OCI-LY7 (cell line): Measurements from ENCODE around the gene PRKCA. TPM values are rescaled to one million over a fixed set of nuclear protein-coding genes. Genes with fewer than 3 reads are reported as not detected.
"Not testable (repeated sequence)": the region's sequence is repeated elsewhere in the genome, so short reads cannot be mapped to it uniquely, and the experiment has no call there.

ENCODE experiments used
- BruUV-seq: library from RNA; stranded (reverse); fragments of 400-500 nt; replicated peaks from 2 replicates; lab custom pipeline; 2021; lab: Mats Ljungman, UMichigan
- CTCF ChIA-PET: fragments of 300-600 bp; sonication (Branson Sonifier 250); formaldehyde crosslinking; loops from one replicate; lab custom pipeline; 2022; ENCODE audit warnings: antibody characterized with exemption; ENCODE audit not compliant: unreplicated experiment; lab: Charles Lee
- POLR2A ChIA-PET: fragments of 300-600 bp; sonication (Branson Sonifier 250); formaldehyde crosslinking; loops from one replicate; lab custom pipeline; 2022; ENCODE audit warnings: antibody characterized with exemption; lab: Charles Lee
- DNase-seq: peaks from one replicate; pipeline ENCODE4 v3.0.0-alpha.2; 2015; ENCODE audit warnings: low spot score
- H2AFZ ChIP-seq: fragments of 200-600 bp; sonication (generic), shearing (Covaris generic); 2 replicates; pipeline ENCODE4 v1.6.1; 2014; ENCODE audit warnings: mild to moderate bottlenecking, antibody characterized with exemption, low read length, moderate library complexity
- H3K27ac ChIP-seq: fragments of 200-600 bp; sonication (generic); 2 replicates; pipeline ENCODE4 v1.5.1; 2014; ENCODE audit warnings: mixed run types, low read depth, mild to moderate bottlenecking, moderate library complexity, low read length, inconsistent platforms; ENCODE audit not compliant: poor library complexity, severe bottlenecking
- H3K36me3 ChIP-seq: fragments of 200-600 bp; sonication (generic); 2 replicates; pipeline ENCODE4 v1.6.1; 2014; ENCODE audit warnings: mild to moderate bottlenecking, antibody characterized with exemption, low read length, moderate library complexity, mixed read lengths; ENCODE audit not compliant: insufficient read depth
- H3K4me1 ChIP-seq: fragments of 200-600 bp; sonication (generic); 2 replicates; pipeline ENCODE4 v1.5.1; 2014; ENCODE audit warnings: mild to moderate bottlenecking, low read length; ENCODE audit not compliant: insufficient read depth, poor library complexity, severe bottlenecking
- H3K4me2 ChIP-seq: fragments of 200-600 bp; sonication (generic); 2 replicates; pipeline ENCODE4 v1.6.1; 2014; ENCODE audit warnings: mild to moderate bottlenecking, low read length
- H3K4me3 ChIP-seq: fragments of 200-600 bp; sonication (generic); 2 replicates; pipeline ENCODE4 v1.5.1; 2014; ENCODE audit warnings: mild to moderate bottlenecking, low read depth, low read length; ENCODE audit not compliant: poor library complexity, severe bottlenecking
- H3K79me2 ChIP-seq: fragments of 200-600 bp; sonication (generic); 2 replicates; pipeline ENCODE4 v1.6.1; 2016; ENCODE audit warnings: low read depth, mild to moderate bottlenecking, low read length, moderate library complexity, mixed read lengths; ENCODE audit not compliant: insufficient read depth
- H3K9me2 ChIP-seq: fragments of 200-600 bp; sonication (generic); 2 replicates; pipeline ENCODE4 v1.6.1; 2016; ENCODE audit warnings: mild to moderate bottlenecking, low read length, mixed read lengths; ENCODE audit not compliant: insufficient read depth
- H3K9me3 ChIP-seq: fragments of 200-600 bp; sonication (generic); 2 replicates; pipeline ENCODE4 v1.6.1; 2014; ENCODE audit warnings: mild to moderate bottlenecking, mixed run types, low read length, mixed read lengths
- H4K20me1 ChIP-seq: fragments of 200-600 bp; sonication (generic); 2 replicates; pipeline ENCODE4 v1.6.1; 2014; ENCODE audit warnings: mild to moderate bottlenecking, antibody characterized with exemption, low read length, moderate library complexity, mixed read lengths; ENCODE audit not compliant: insufficient read depth
- CTCF ChIP-seq: fragments of 200-600 bp; sonication (generic); conservative IDR thresholded peaks from 2 replicates; pipeline ENCODE4 v1.5.1; 2014; ENCODE audit warnings: mild to moderate bottlenecking, antibody characterized with exemption, low read length, moderate library complexity, mixed read lengths
- EZH2phosphoT487 ChIP-seq: fragments of 200-600 bp; sonication (generic); IDR thresholded peaks from 2 replicates; pipeline ENCODE4 v1.6.1; 2018; ENCODE audit warnings: low read depth, borderline replicate concordance, mild to moderate bottlenecking, mixed run types, antibody characterized with exemption, low read length, moderate library complexity, mixed read lengths
- intact Hi-C: fragments of 100-400 bp; cut with micrococcal nuclease; formaldehyde crosslinking; loops from one replicate; pipeline ENCODE4 v1.10.0; 2022; ENCODE audit not compliant: unreplicated experiment
- total RNA-seq, 2 experiments: library from RNA; depleted of rRNA in 1 of 2; stranded (reverse); fragments of >200 nt in 1 of 2; shearing (Covaris generic) in 1 of 2; gene quantifications; 2 replicates each; pipeline ENCODE4 v1.2.3, GENCODE V29; 2014 to 2022

PRKCA gene
- total RNA-seq, 2 experiments from 2014 or later: 6.6 to 32.1 TPM

GRCh38 chr17:66359351-66359750 is 56.9 kb downstream of the PRKCA start:
- ChIA-PET CTCF (no interaction called here), POLR2A (no interaction called here)
- TF ChIP-seq CTCF: no peak
- no peak for TF ChIP-seq EZH2phosphoT487
- no peak for DNase-seq
- intact Hi-C loops: no loop called here
- Histone ChIP-seq H3K36me3 (no peaks in the 10 kb centered on the region), H3K4me3 (no peak overlapping the region), H3K79me2 (no peaks in the 10 kb centered on the region), H3K4me2 (no peak overlapping the region), H3K27ac (no peak overlapping the region), H3K9me2 (no peaks in the 10 kb centered on the region), H3K9me3 (no peaks in the 10 kb centered on the region), H3K4me1 (no peaks in the 10 kb centered on the region), H4K20me1 (peaks cover 3% of the 10 kb centered on the region; the same call in 1 of the 2 replicates), H2AFZ (no peak overlapping the region)
- BruUV-seq: no TSS peak

GRCh38 chr17:66360961-66361565 is 58.6 kb downstream of the PRKCA start:
- H3K9me2 ChIP-seq, BruUV-seq, POLR2A ChIA-PET, H4K20me1 ChIP-seq, DNase-seq, H3K9me3 ChIP-seq, H3K27ac ChIP-seq, H3K4me3 ChIP-seq, H2AFZ ChIP-seq, CTCF ChIA-PET, H3K4me2 ChIP-seq, H3K79me2 ChIP-seq, H3K36me3 ChIP-seq, intact Hi-C loops, H3K4me1 ChIP-seq: not testable (repeated sequence)

GRCh38 chr17:66364508-66364907 is 62.1 kb downstream of the PRKCA start:
- Histone ChIP-seq H3K27ac (no peak overlapping the region), H3K4me1 (no peaks in the 10 kb centered on the region), H3K36me3 (no peaks in the 10 kb centered on the region), H4K20me1 (0 out of 2 replicates have a peak, but pooled peaks cover 6% of the 10 kb centered on the region), H3K79me2 (no peaks in the 10 kb centered on the region), H3K4me3 (no peak overlapping the region), H3K9me3 (no peaks in the 10 kb centered on the region), H3K4me2 (no peak overlapping the region), H3K9me2 (no peaks in the 10 kb centered on the region), H2AFZ (no peak overlapping the region)
- ChIA-PET POLR2A (no interaction called here), CTCF (no interaction called here)
- no peak for DNase-seq
- TF ChIP-seq EZH2phosphoT487 (no peak), CTCF (no peak)
- no TSS peak for BruUV-seq
- intact Hi-C loops: no loop called here
